ENCODE data around the gene MYL4. TPM values are rescaled to one million over a fixed set of nuclear protein-coding genes. Genes with fewer than 3 reads are reported as not detected.
"Not testable (repeated sequence)": the region's sequence is repeated elsewhere in the genome, so short reads cannot be mapped to it uniquely, and the experiment has no call there.

Gene MYL4
- total and polyA plus RNA-seq, 12 donors, result 33.9 to 459 (median 92.5) TPM

- TF ChIP-seq CTCF (IDR thresholded peaks at IDR 0.05), result no peak
- intact Hi-C loops (cut with DNase I), result loop anchor here in 2 of 10 donors (5.0 to 10.0 kb wide), 2 partner anchors 35 to 47 kb away; partner anchors contain the start of gene CDC27 (in 1 of the 2)
- Histone ChIP-seq H3K9me3 (no peaks in the 10 kb centered on the region), H3K27me3 (no peaks in the 10 kb centered on the region), H3K36me3 (no peaks in the 10 kb centered on the region), H3K4me3 (no peak overlapping the region), H3K4me1 (peaks cover 26 to 76% (median 50%) of the 10 kb centered on the region in 9 donors), H3K27ac (no peak overlapping the region)
- 98 to 99% methylated on average over 4 of the region's 4 CpGs for WGBS, 2 donors
- no peak for DNase-seq
- ATAC-seq, result no peak
Observed at GRCh38 chr17:47222047-47222446, 12.9 kb downstream of the MYL4 start.

GRCh38 chr17:47223007-47223406, 13.9 kb downstream of the MYL4 start:
- Histone ChIP-seq H3K27ac (peak overlapping the region in 8 of 10 donors; percentile 84 to 97 (median 89)), H3K27me3 (no peaks in the 10 kb centered on the region), H3K9me3 (no peaks in the 10 kb centered on the region), H3K4me1 (peaks cover 26 to 73% (median 50%) of the 10 kb centered on the region in 9 donors), H3K4me3 (no peak overlapping the region), H3K36me3 (no peaks in the 10 kb centered on the region)
- ATAC-seq (peak in 3 of 8 donors; percentile 25 to 49 (median 48)), DNase-seq (no peak)
- intact Hi-C loops (cut with DNase I), result loop anchor here in 2 of 10 donors (5.0 to 10.0 kb wide), 2 partner anchors 36 to 48 kb away; partner anchors contain the start of gene CDC27 (in 1 of the 2)
- TF ChIP-seq CTCF (IDR thresholded peaks at IDR 0.05), result no peak
- WGBS, 2 donors, result 69 to 70% methylated on average over 3 of the region's 3 CpGs

- DNase-seq (no peak), ATAC-seq (no peak)
- no peaks in the 10 kb centered on the region for H3K9me3 ChIP-seq
- 87 to 93% methylated on average over 5 of the region's 5 CpGs for WGBS, 2 donors
- peaks cover 26 to 72% (median 49%) of the 10 kb centered on the region in 9 donors for H3K4me1 ChIP-seq
- peak overlapping the region in 9 of 10 donors; percentile 84 to 97 (median 88) for H3K27ac ChIP-seq
- no peak for TF ChIP-seq CTCF (IDR thresholded peaks at IDR 0.05)
- H3K27me3 ChIP-seq, result no peaks in the 10 kb centered on the region
- no peak overlapping the region for H3K4me3 ChIP-seq
- no peaks in the 10 kb centered on the region for H3K36me3 ChIP-seq
- intact Hi-C loops (cut with DNase I), result loop anchor here in 2 of 10 donors (5.0 to 10.0 kb wide), 2 partner anchors 36 to 49 kb away; partner anchors contain the start of gene CDC27 (in 1 of the 2)
Observed at GRCh38 chr17:47223460-47223859, 14.3 kb downstream of the MYL4 start.

- DNase-seq, H3K4me3 ChIP-seq, ATAC-seq, H3K27me3 ChIP-seq, H3K36me3 ChIP-seq, H3K9me3 ChIP-seq: not testable (repeated sequence)
- peak overlapping the region; percentile 82 to 97 (median 88) for H3K27ac ChIP-seq
- intact Hi-C loops (cut with DNase I), result loop anchor here in 3 of 10 donors (2.0 to 10.0 kb wide), 3 partner anchors 35 to 49 kb away; partner anchors contain the start of gene CDC27 (in 2 of the 3)
- H3K4me1 ChIP-seq, result peaks cover 26 to 66% (median 43%) of the 10 kb centered on the region in 9 donors
- WGBS, 2 donors, result 100% methylated on average over 2 of the region's 2 CpGs
Observed at GRCh38 chr17:47224077-47224476, 14.9 kb downstream of the MYL4 start.

GRCh38 chr17:47224966-47225365, 15.8 kb downstream of the MYL4 start:
- ATAC-seq, result peak in 4 of 8 donors; percentile 2 to 17 (median 8)
- intact Hi-C loops (cut with DNase I), result loop anchor here in 3 of 10 donors (2.0 to 10.0 kb wide), 3 partner anchors 36 to 50 kb away; partner anchors contain the start of gene CDC27 (in 2 of the 3)

More at GRCh38 chr17:47224966-47225365, 15.8 kb downstream of the MYL4 start:
- Histone ChIP-seq H3K27ac (peak overlapping the region; percentile 82 to 97 (median 88)), H3K36me3 (no peaks in the 10 kb centered on the region), H3K4me3 (no peak overlapping the region), H3K27me3 (no peaks in the 10 kb centered on the region), H3K4me1 (peaks cover 26 to 62% (median 40%) of the 10 kb centered on the region in 9 donors), H3K9me3 (no peaks in the 10 kb centered on the region)
- no peak for DNase-seq
- 24 to 34% methylated on average over 1 of the region's 1 CpG for WGBS, 2 donors
- TF ChIP-seq CTCF (IDR thresholded peaks at IDR 0.05), result no peak
